ENCODE measurements around the gene PHF8. TPM values are rescaled to one million over a fixed set of nuclear protein-coding genes. Genes with fewer than 3 reads are reported as not detected.

Gene PHF8
- total and polyA plus RNA-seq, 3 donors from 2014 or later = 90.8 to 196 (median 162) TPM

GRCh38 chrX:53939127-53939526, 105.1 kb downstream of the PHF8 start:
- Histone ChIP-seq H3K9me3 (no peaks in the 10 kb centered on the region), H3K27me3 (no peaks in the 10 kb centered on the region), H3K4me1 (no peaks in the 10 kb centered on the region), H3K36me3 (ENCODE audit: low read depth, missing control alignments) (no peaks in the 10 kb centered on the region), H3K4me3 (no peak overlapping the region), H3K27ac (no peak overlapping the region)
- TF ChIP-seq, protein P1, sequence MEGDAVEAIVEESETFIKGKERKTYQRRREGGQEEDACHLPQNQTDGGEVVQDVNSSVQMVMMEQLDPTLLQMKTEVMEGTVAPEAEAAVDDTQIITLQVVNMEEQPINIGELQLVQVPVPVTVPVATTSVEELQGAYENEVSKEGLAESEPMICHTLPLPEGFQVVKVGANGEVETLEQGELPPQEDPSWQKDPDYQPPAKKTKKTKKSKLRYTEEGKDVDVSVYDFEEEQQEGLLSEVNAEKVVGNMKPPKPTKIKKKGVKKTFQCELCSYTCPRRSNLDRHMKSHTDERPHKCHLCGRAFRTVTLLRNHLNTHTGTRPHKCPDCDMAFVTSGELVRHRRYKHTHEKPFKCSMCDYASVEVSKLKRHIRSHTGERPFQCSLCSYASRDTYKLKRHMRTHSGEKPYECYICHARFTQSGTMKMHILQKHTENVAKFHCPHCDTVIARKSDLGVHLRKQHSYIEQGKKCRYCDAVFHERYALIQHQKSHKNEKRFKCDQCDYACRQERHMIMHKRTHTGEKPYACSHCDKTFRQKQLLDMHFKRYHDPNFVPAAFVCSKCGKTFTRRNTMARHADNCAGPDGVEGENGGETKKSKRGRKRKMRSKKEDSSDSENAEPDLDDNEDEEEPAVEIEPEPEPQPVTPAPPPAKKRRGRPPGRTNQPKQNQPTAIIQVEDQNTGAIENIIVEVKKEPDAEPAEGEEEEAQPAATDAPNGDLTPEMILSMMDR (IDR thresholded peaks at IDR 0.05) = no peak
- TF ChIP-seq POLR2A (IDR thresholded peaks at IDR 0.05) = no peak
- WGBS, 2 donors = 67 to 90% methylated on average over 2 to 3 of the region's 3 CpGs
- intact Hi-C loops (cut with DNase I; ENCODE audit: low total_unique reads) = no loop called here
- no peak for DNase-seq

DNA sequence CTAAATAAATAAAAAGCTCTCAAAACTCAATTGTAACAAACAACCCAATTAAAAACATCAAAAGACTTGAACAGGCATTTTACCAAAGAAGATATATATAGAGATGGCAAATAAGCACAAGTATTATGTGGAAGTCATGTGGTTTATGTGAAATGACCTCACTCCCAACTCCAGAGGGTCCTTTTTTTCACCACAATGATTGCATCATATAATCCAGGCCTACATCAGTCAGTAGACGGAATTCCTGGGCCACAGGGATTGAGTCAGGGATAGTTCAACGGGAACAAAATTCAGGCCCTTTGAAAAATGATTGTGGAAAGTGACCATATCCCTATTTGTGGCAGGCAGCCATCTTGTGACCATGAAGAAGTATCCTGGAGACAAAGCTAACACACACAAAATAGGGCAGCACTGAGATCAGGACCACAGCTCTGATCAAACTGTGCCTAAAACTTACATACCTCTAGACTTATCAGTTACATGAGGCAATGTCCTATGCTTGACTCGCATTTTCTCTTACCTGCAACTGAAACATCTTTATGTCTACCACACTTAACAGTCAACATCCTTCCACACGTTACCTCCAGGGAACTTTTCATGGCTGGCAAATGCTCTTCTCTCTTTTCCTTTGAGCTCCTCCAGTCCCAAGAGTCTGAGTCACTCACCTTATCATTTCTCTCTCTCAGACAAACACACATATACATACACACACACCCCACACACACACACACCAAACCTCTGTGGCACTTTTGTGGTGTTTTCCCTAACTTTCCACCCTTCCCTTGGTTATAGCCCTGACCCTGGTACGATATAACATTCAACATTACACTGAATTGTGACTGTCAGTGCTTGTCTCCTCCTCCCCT, 113.5 kb downstream of the PHF8 start:
- WGBS, 2 donors = 92 to 97% methylated on average over 5 of the region's 5 CpGs
- TF ChIP-seq POLR2A (IDR thresholded peaks at IDR 0.05) = no peak

DNA sequence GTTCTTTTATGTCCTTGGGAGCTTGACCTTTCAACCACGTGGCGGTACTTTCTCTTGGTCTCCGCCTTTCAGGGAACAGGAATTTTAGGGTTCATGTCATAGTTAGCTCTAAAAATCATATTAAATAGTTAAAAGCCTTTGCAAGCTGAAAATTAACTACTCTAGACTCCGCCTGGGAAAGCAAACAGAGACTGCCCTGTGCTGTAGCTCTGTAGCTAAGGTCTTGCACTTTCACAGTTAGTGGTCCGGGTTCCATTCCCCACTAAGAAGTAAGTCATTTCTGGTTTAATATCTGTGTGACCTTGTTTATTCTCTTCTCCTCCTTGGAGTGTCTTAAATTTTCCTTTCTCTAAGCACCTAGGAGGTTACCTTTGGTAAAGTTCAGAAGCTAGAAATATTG, 118.2 kb downstream of the PHF8 start:
- 45 to 48% methylated on average over 5 of the region's 5 CpGs for WGBS, 2 donors
- Histone ChIP-seq H3K27me3 (no peaks in the 10 kb centered on the region), H3K27ac (no peak overlapping the region), H3K4me1 (no peaks in the 10 kb centered on the region), H3K4me3 (no peak overlapping the region), H3K36me3 (ENCODE audit: low read depth, missing control alignments) (no peaks in the 10 kb centered on the region), H3K9me3 (no peaks in the 10 kb centered on the region)
- DNase-seq = no peak
- intact Hi-C loops (cut with DNase I; ENCODE audit: low total_unique reads) = no loop called here
- TF ChIP-seq POLR2A (IDR thresholded peaks at IDR 0.05) = no peak
- TF ChIP-seq, protein P1 (IDR thresholded peaks at IDR 0.05) = no peak

More for the DNA sequence above, 113.5 kb downstream of the PHF8 start:
- no peaks in the 10 kb centered on the region for H3K27me3 ChIP-seq
- intact Hi-C loops (cut with DNase I; ENCODE audit: low total_unique reads) = no loop called here
- no peak for DNase-seq
- H3K9me3 ChIP-seq = no peaks in the 10 kb centered on the region
- H3K4me3 ChIP-seq = no peak overlapping the region
- no peaks in the 10 kb centered on the region for H3K36me3 ChIP-seq (ENCODE audit: low read depth, missing control alignments)
- no peak overlapping the region for H3K27ac ChIP-seq
- no peaks in the 10 kb centered on the region for H3K4me1 ChIP-seq

GRCh38 chrX:53918702-53919101, 125.6 kb downstream of the PHF8 start:
- TF ChIP-seq POLR2A (IDR thresholded peaks at IDR 0.05) = no peak
- TF ChIP-seq, protein P1 (IDR thresholded peaks at IDR 0.05) = no peak
- H3K4me1 ChIP-seq = no peaks in the 10 kb centered on the region

GRCh38 chrX:53900623-53901022, 143.7 kb downstream of the PHF8 start:
- 90 to 94% methylated on average over 5 of the region's 5 CpGs for WGBS, 2 donors
- no peaks in the 10 kb centered on the region for H3K4me1 ChIP-seq
- no peak overlapping the region for H3K4me3 ChIP-seq
- no peaks in the 10 kb centered on the region for H3K36me3 ChIP-seq (ENCODE audit: low read depth, missing control alignments)
- intact Hi-C loops (cut with DNase I; ENCODE audit: low total_unique reads) = no loop called here
- no peaks in the 10 kb centered on the region for H3K9me3 ChIP-seq
- no peaks in the 10 kb centered on the region for H3K27me3 ChIP-seq
- H3K27ac ChIP-seq = no peak overlapping the region
- DNase-seq = no peak
- TF ChIP-seq, protein P1 (IDR thresholded peaks at IDR 0.05) = no peak
- TF ChIP-seq POLR2A (IDR thresholded peaks at IDR 0.05) = no peak

More at GRCh38 chrX:53918702-53919101, 125.6 kb downstream of the PHF8 start:
- intact Hi-C loops (cut with DNase I; ENCODE audit: low total_unique reads) = no loop called here
- H3K27ac ChIP-seq = no peak overlapping the region
- H3K4me3 ChIP-seq = no peak overlapping the region
- H3K9me3 ChIP-seq = no peaks in the 10 kb centered on the region
- DNase-seq = no peak
- H3K27me3 ChIP-seq = no peaks in the 10 kb centered on the region
- H3K36me3 ChIP-seq (ENCODE audit: low read depth, missing control alignments) = no peaks in the 10 kb centered on the region

Data from testis (tissue), 3 donors.